ENCODE data around the gene NEO1. TPM values are rescaled to one million over a fixed set of nuclear protein-coding genes. Genes with fewer than 3 reads are reported as not detected.

The NEO1 gene
- total RNA-seq = 0.32 and 0.61 TPM in 2 replicates

GRCh38 chr15:73051807-73052652, at the start of gene NEO1:
Gene NEO1, plus strand, starts transcription at chr15:73052463. Its CDS starts 213 bp downstream, at chr15:73052676.

